WI38 (cell line): Measurements from ENCODE around the gene ALDH1A3.

Experiments
- H3K4me3 ChIP-seq: 2 replicates; pipeline ENCODE4 v1.5.1; 2011; ENCODE audit warnings: low read depth, mild to moderate bottlenecking, control low read depth, low read length
- CTCF ChIP-seq: IDR thresholded peaks from 2 replicates; pipeline ENCODE4 v1.5.1; 2012; ENCODE audit warnings: low read depth, mild to moderate bottlenecking, control low read depth, low read length

The ALDH1A3 gene

DNA sequence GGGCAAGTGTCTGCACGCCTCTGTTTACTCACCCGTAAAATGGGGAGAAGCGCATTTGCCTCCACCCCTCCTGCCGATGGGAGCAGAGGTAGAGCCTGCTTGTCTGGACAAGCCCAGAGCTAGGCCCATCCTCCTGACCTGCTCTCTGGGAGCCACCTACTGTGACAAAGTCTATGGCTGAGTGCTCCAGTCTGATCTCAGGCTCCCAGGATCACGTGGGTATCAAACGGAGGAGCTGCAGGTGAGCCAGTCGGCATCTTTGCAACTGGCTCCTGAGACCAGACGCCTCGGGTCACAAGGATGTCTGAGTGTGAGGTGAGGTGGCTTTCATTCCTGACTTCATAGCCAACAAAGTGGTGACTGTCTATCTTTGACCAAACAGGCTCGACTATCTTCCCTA lies 2.1 kb upstream of the ALDH1A3 start:
- no peak for TF ChIP-seq CTCF

DNA sequence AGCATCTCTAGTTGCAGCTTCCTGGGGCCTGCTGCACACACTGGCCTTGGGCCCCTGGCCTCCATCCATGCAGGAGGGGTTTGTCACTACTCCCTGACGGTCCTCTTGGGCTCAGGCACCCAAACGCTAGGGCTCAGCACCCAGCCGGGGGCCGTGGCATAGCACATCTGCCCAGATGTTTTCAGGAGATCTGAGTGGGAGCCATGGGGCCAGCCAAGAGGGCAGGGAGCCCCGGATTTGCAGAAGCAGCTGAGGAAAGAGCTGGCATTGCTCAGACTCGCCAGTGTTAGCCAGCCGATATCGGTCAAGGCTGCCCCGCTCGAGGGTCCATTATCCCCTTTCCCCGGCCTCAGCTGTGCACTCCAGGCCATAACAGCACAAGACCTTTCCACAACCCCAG lies 1.5 kb upstream of the ALDH1A3 start:
- no peak for TF ChIP-seq CTCF

More for the DNA sequence above, 2.1 kb upstream of the ALDH1A3 start:
- H3K4me3 ChIP-seq = no peak overlapping the region

DNA sequence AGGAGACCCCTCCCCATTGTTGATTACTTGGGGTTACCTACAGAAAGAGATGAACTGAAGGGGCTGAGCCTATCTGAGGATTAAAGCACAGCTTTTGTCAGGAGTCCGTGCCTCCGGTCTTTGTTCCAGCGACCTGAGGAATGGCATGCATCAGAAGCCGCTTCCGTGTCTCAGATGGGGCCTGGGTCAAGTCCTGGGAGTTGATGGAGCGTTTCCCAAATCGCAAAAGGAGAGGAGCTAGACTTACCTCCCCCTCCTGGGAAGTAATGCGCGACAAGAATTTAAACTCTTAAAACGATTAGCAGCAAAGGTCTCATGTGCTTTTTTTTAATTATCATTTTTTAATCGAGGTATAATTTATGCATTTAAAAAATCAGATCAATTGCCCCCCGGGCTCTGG lies 983 bp upstream of the ALDH1A3 start:
- no peak overlapping the region for H3K4me3 ChIP-seq
- TF ChIP-seq CTCF = no peak

More for the DNA sequence above, 1.5 kb upstream of the ALDH1A3 start:
- no peak overlapping the region for H3K4me3 ChIP-seq

GRCh38 chr15:100879061-100879463 lies 569 bp upstream of the ALDH1A3 start:
- H3K4me3 ChIP-seq = peak overlapping the region; percentile 58

DNA sequence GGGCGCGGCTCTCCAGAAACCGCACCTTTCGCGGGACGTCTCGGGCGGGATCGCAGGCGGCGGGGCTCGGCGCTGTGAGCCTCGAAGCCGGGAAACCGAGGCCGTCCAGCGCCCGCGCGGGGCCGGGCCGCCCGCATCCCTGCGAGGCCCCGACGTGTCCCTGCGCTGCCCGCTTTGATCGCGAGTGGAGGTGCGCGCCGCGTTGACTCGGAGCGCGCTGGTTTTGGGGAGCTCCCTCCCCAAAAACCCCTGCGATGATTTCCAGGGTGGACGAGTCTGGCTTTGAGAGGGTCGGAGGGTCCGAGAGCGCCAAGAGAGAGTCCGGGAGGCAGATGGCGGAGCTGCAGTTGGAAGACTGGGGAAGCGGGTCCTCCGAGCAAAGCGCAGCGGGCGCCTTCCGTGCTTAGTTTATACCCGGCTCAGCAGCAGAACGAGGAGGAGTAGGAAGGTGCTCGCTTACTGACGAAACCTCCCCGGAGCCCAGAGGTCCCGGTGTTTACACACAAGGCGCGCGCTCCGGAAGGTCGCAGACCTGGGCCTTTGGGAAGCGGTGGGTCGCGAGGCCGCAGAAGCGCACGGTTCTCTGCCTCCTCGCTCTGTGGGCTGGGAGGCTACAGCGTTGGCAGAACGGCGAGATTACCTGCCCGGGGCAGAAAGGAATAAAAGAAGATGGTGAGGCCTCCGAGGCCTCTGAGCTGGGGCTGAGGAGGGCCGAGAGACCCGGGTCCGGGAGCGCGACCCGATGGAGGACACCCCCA lies 687 bp downstream of the ALDH1A3 start:
- H3K4me3 ChIP-seq = peak overlapping the region; percentile 29; the same call in 1 of the 2 replicates
- no peak for TF ChIP-seq CTCF

More at GRCh38 chr15:100879061-100879463, 569 bp upstream of the ALDH1A3 start:
- no peak for TF ChIP-seq CTCF

DNA sequence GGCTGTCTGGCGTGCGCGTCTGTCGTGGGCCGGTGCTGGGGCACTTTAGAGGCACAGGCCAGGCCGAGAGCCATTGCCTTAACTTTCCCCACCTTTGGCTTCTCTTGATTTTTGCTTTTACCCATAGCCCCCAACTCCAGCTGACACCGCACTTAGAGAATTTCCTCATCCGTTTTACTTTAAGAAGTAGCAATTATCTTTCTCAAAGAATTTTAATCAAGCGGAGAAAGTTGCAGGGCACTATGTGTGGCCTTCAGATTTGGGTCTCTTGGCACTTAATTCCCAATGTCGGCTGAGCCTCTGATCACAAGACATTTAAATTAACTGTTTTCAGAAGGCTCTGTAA lies 1.2 kb downstream of the ALDH1A3 start:
- TF ChIP-seq CTCF = no peak
- no peak overlapping the region for H3K4me3 ChIP-seq

- no peak overlapping the region for H3K4me3 ChIP-seq
- no peak for TF ChIP-seq CTCF
Measured at GRCh38 chr15:100881573-100882336, 2.1 kb downstream of the ALDH1A3 start.
